K562 (cell line): ENCODE data around the gene CARMIL1.

Experiments
- ARID1B ChIP-seq: fragments of 450-650 bp; IDR thresholded peaks from 2 replicates; pipeline ENCODE4 v1.6.1; 2016; ENCODE audit warnings: antibody characterized with exemption, mild to moderate bottlenecking, inconsistent platforms
- JUNB ChIP-seq: fragments of 450-650 bp; formaldehyde crosslinking; conservative IDR thresholded peaks from 2 replicates; pipeline ENCODE4 v1.4.0; 2020; ENCODE audit warnings: mild to moderate bottlenecking
- JUND ChIP-seq, 2 experiments: IDR thresholded peaks; 2 replicates in 1 of 2; 3 replicates in 1 of 2; pipeline ENCODE4 v1.6.1; 2011; ENCODE audit warnings: borderline replicate concordance in 2 of 2, low read depth in 2 of 2, low read length in 2 of 2, improper control_type of control experiment in 1 of 2, missing biosample characterization in 1 of 2, missing genetic modification characterization in 1 of 2, missing genetic modification reagents in 1 of 2
- POU5F1 ChIP-seq: fragments of 150-350 bp; IDR thresholded peaks from 2 replicates; pipeline ENCODE4 v1.6.1; 2014; ENCODE audit warnings: borderline replicate concordance, low read length, low read depth, mild to moderate bottlenecking; ENCODE audit not compliant: partially characterized antibody
- RAD21 ChIP-seq, 2 experiments: fragments of 250-450 bp in 1 of 2; fragments of 450-650 bp in 1 of 2; sonication (Bioruptor Pico) in 1 of 2; formaldehyde crosslinking in 1 of 2; IDR thresholded peaks in 1 of 2; conservative IDR thresholded peaks in 1 of 2; 2 replicates each; pipeline versions ENCODE4 v1.4.0 to v1.8.0; 2020 to 2022; ENCODE audit warnings: mild to moderate bottlenecking in 2 of 2, moderate library complexity in 1 of 2
- RBM39 ChIP-seq: fragments of 200-400 bp; formaldehyde crosslinking; optimal IDR thresholded peaks from 2 replicates; pipeline ENCODE3; 2018; ENCODE audit warnings: low read depth, low read length
- SIN3A ChIP-seq, 2 experiments: fragments of 150-350 bp in 1 of 2; IDR thresholded peaks; 2 replicates each; pipeline ENCODE4 v1.6.1; 2011 to 2016; ENCODE audit warnings: borderline replicate concordance in 2 of 2, low read depth in 2 of 2, low read length in 2 of 2, mild to moderate bottlenecking in 2 of 2, moderate library complexity in 2 of 2; ENCODE audit not compliant: control insufficient read depth in 1 of 2
- STAG1 ChIP-seq: sonication (generic); formaldehyde crosslinking; IDR thresholded peaks from 2 replicates; pipeline ENCODE4 v1.5.0; 2020; ENCODE audit warnings: missing genetic modification reagents, borderline replicate concordance
- TF ChIP-seq, protein P1 (sequence below): fragments of 450-650 bp; IDR thresholded peaks from 2 replicates; pipeline ENCODE4 v1.6.1; 2018; ENCODE audit not compliant: partially characterized antibody
- TF ChIP-seq, protein P2 (sequence below), 3 experiments: IDR thresholded peaks in 2 of 3; conservative IDR thresholded peaks in 1 of 3; 2 replicates each; pipeline ENCODE4 v1.5.1; 2011 to 2012; ENCODE audit warnings: low read length in 3 of 3, mild to moderate bottlenecking in 3 of 3, control low read depth in 2 of 3, improper control_type of control experiment in 1 of 3, inconsistent platforms in 1 of 3, low read depth in 1 of 3, mixed read lengths in 1 of 3, moderate library complexity in 1 of 3; ENCODE audit not compliant: insufficient read depth in 2 of 3
- TF ChIP-seq, protein P3 (sequence below): fragments of 250-450 bp; sonication (Bioruptor Pico); IDR thresholded peaks from 2 replicates; pipeline ENCODE4 v1.8.0; 2021; ENCODE audit warnings: moderate library complexity, mild to moderate bottlenecking, inconsistent platforms

- TF ChIP-seq, protein P1, sequence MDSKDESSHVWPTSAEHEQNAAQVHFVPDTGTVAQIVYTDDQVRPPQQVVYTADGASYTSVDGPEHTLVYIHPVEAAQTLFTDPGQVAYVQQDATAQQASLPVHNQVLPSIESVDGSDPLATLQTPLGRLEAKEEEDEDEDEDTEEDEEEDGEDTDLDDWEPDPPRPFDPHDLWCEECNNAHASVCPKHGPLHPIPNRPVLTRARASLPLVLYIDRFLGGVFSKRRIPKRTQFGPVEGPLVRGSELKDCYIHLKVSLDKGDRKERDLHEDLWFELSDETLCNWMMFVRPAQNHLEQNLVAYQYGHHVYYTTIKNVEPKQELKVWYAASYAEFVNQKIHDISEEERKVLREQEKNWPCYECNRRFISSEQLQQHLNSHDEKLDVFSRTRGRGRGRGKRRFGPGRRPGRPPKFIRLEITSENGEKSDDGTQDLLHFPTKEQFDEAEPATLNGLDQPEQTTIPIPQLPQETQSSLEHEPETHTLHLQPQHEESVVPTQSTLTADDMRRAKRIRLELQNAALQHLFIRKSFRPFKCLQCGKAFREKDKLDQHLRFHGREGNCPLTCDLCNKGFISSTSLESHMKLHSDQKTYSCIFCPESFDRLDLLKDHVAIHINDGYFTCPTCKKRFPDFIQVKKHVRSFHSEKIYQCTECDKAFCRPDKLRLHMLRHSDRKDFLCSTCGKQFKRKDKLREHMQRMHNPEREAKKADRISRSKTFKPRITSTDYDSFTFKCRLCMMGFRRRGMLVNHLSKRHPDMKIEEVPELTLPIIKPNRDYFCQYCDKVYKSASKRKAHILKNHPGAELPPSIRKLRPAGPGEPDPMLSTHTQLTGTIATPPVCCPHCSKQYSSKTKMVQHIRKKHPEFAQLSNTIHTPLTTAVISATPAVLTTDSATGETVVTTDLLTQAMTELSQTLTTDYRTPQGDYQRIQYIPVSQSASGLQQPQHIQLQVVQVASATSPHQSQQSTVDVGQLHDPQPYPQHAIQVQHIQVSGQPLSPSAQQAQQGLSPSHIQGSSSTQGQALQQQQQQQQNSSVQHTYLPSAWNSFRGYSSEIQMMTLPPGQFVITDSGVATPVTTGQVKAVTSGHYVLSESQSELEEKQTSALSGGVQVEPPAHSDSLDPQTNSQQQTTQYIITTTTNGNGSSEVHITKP, result no peak
- TF ChIP-seq RAD21 (CRISPR knock-in tag; conservative IDR thresholded peaks at IDR 0.05 in 1 of 2, IDR thresholded peaks at IDR 0.05 in 1 of 2), result no peak
- no peak for TF ChIP-seq STAG1 (CRISPR knock-in tag)
- TF ChIP-seq RBM39, result no peak
- TF ChIP-seq, protein P2, sequence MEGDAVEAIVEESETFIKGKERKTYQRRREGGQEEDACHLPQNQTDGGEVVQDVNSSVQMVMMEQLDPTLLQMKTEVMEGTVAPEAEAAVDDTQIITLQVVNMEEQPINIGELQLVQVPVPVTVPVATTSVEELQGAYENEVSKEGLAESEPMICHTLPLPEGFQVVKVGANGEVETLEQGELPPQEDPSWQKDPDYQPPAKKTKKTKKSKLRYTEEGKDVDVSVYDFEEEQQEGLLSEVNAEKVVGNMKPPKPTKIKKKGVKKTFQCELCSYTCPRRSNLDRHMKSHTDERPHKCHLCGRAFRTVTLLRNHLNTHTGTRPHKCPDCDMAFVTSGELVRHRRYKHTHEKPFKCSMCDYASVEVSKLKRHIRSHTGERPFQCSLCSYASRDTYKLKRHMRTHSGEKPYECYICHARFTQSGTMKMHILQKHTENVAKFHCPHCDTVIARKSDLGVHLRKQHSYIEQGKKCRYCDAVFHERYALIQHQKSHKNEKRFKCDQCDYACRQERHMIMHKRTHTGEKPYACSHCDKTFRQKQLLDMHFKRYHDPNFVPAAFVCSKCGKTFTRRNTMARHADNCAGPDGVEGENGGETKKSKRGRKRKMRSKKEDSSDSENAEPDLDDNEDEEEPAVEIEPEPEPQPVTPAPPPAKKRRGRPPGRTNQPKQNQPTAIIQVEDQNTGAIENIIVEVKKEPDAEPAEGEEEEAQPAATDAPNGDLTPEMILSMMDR (IDR thresholded peaks at IDR 0.05 in 2 of 3, conservative IDR thresholded peaks at IDR 0.05 in 1 of 3; ENCODE audit: insufficient read depth in 2 of 3, low read depth in 1 of 3, low read length in 3 of 3), result no peak
- no peak for TF ChIP-seq JUND (IDR thresholded peaks at IDR 0.05; ENCODE audit: borderline replicate concordance, low read depth, low read length)
- no peak for TF ChIP-seq JUND (tag; IDR thresholded peaks at IDR 0.05; ENCODE audit: borderline replicate concordance, low read depth, low read length)
- no peak for TF ChIP-seq JUNB (CRISPR knock-in tag)
- TF ChIP-seq ARID1B, result no peak
- TF ChIP-seq SIN3A (IDR thresholded peaks at IDR 0.05; ENCODE audit: borderline replicate concordance in 2 of 2, control insufficient read depth in 1 of 2, low read depth in 2 of 2, low read length in 2 of 2), result no peak
- TF ChIP-seq, protein P3, sequence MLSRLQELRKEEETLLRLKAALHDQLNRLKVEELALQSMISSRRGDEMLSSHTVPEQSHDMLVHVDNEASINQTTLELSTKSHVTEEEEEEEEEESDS (CRISPR knock-in tag), result no peak
- no peak for TF ChIP-seq POU5F1
These were observed 256.6 kb downstream of the CARMIL1 start for GRCh38 chr6:25535632-25536225.
